ENCODE results near the gene KLK8. TPM values are rescaled to one million over a fixed set of nuclear protein-coding genes. Genes with fewer than 3 reads are reported as not detected.
"Not testable (repeated sequence)": the region's sequence is repeated elsewhere in the genome, so short reads cannot be mapped to it uniquely, and the experiment has no call there.

KLK8 gene
- total RNA-seq, 1 donor from 2014 or later = not detected

- no peak for DNase-seq (ENCODE audit: low read depth)
Measured at GRCh38 chr19:50983625-50984292, 17.6 kb downstream of the KLK8 start, which contains the start of gene KLK7. TSS of gene KLK7 (minus strand) at chr19:50983917. CDS start at chr19:50982399, 1,518 bp downstream.

GRCh38 chr19:50982186-50982585, 19.2 kb downstream of the KLK8 start:
- no peak for DNase-seq (ENCODE audit: low read depth)

GRCh38 chr19:50981587-50982146, 19.7 kb downstream of the KLK8 start:
- DNase-seq (ENCODE audit: low read depth) = no peak

GRCh38 chr19:50980208-50980607, 21.2 kb downstream of the KLK8 start:
- no peak for DNase-seq (ENCODE audit: low read depth)

GRCh38 chr19:50979758-50980157, 21.6 kb downstream of the KLK8 start:
- no peak for DNase-seq (ENCODE audit: low read depth)

- DNase-seq (ENCODE audit: low read depth) = no peak
Measured at GRCh38 chr19:50978772-50979390, 22.5 kb downstream of the KLK8 start.

- DNase-seq (ENCODE audit: low read depth) = no peak
Measured at GRCh38 chr19:50977626-50978025, 23.8 kb downstream of the KLK8 start.

- DNase-seq (ENCODE audit: low read depth) = peak; percentile 12
Measured at GRCh38 chr19:50975766-50976165, 25.6 kb downstream of the KLK8 start.

- DNase-seq (ENCODE audit: low read depth) = no peak
Measured at GRCh38 chr19:50974702-50975556, 26.5 kb downstream of the KLK8 start.

GRCh38 chr19:50972795-50973376, 28.5 kb downstream of the KLK8 start:
- peak; percentile 14 for DNase-seq (ENCODE audit: low read depth)

GRCh38 chr19:50969810-50970209, 31.6 kb downstream of the KLK8 start:
- DNase-seq (ENCODE audit: low read depth) = not testable (repeated sequence)

- DNase-seq (ENCODE audit: low read depth) = peak; percentile 28
Measured at GRCh38 chr19:50969413-50969760, 32.0 kb downstream of the KLK8 start, which contains the start of gene KLK6. TSS of gene KLK6 (minus strand) at chr19:50969591. CDS start at chr19:50968104, 1,487 bp downstream.

- DNase-seq (ENCODE audit: low read depth) = peak; percentile 4
Measured at GRCh38 chr19:50968716-50969412, 32.5 kb downstream of the KLK8 start.

GRCh38 chr19:50967929-50968715, 33.3 kb downstream of the KLK8 start:
- DNase-seq (ENCODE audit: low read depth) = no peak

- no peak for DNase-seq (ENCODE audit: low read depth)
Measured at GRCh38 chr19:50964266-50964665, 37.1 kb downstream of the KLK8 start.

GRCh38 chr19:50963381-50963780, 38.0 kb downstream of the KLK8 start:
- DNase-seq (ENCODE audit: low read depth) = no peak

GRCh38 chr19:50962245-50962644, 39.2 kb downstream of the KLK8 start:
- DNase-seq (ENCODE audit: low read depth) = no peak

GRCh38 chr19:50959731-50960500, 41.5 kb downstream of the KLK8 start:
- no peak for DNase-seq (ENCODE audit: low read depth)

- no peak for DNase-seq (ENCODE audit: low read depth)
Measured at GRCh38 chr19:50957587-50957986, 43.8 kb downstream of the KLK8 start.

GRCh38 chr19:50952910-50953309, 48.5 kb downstream of the KLK8 start, which contains the start of gene KLK5:
TSS of gene KLK5 (minus strand) at chr19:50953038. CDS start at chr19:50952657, 381 bp downstream.
- no peak for DNase-seq (ENCODE audit: low read depth)
